ENCODE data around the gene COA8. TPM values are rescaled to one million over a fixed set of nuclear protein-coding genes. Genes with fewer than 3 reads are reported as not detected.
A peak's percentile ranks its signal among the peaks of the same experiment; 100 is the strongest.

Gene COA8
- total and polyA plus RNA-seq, 3 donors from 2014 or later: 28.9 to 152 (median 68.7) TPM

- peak; percentile 76 for DNase-seq
- Histone ChIP-seq H3K9me3 (no peaks in the 10 kb centered on the region), H3K4me1 (peaks cover 65% of the 10 kb centered on the region), H3K27me3 (no peaks in the 10 kb centered on the region), H3K36me3 (ENCODE audit: low read depth, missing control alignments) (no peaks in the 10 kb centered on the region), H3K27ac (peak overlapping the region; percentile 44 to 77), H3K4me3 (no peak overlapping the region)
- intact Hi-C loops (cut with DNase I; ENCODE audit: low total_unique reads): no loop called here
- no peak for TF ChIP-seq POLR2A (IDR thresholded peaks at IDR 0.05)
- TF ChIP-seq, protein P1, sequence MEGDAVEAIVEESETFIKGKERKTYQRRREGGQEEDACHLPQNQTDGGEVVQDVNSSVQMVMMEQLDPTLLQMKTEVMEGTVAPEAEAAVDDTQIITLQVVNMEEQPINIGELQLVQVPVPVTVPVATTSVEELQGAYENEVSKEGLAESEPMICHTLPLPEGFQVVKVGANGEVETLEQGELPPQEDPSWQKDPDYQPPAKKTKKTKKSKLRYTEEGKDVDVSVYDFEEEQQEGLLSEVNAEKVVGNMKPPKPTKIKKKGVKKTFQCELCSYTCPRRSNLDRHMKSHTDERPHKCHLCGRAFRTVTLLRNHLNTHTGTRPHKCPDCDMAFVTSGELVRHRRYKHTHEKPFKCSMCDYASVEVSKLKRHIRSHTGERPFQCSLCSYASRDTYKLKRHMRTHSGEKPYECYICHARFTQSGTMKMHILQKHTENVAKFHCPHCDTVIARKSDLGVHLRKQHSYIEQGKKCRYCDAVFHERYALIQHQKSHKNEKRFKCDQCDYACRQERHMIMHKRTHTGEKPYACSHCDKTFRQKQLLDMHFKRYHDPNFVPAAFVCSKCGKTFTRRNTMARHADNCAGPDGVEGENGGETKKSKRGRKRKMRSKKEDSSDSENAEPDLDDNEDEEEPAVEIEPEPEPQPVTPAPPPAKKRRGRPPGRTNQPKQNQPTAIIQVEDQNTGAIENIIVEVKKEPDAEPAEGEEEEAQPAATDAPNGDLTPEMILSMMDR (IDR thresholded peaks at IDR 0.05): no peak
- WGBS, 2 donors: 81 to 100% methylated on average over 1 to 22 of the region's 22 CpGs
Measured at GRCh38 chr14:103534576-103535061, 28.1 kb upstream of the COA8 start.

DNA sequence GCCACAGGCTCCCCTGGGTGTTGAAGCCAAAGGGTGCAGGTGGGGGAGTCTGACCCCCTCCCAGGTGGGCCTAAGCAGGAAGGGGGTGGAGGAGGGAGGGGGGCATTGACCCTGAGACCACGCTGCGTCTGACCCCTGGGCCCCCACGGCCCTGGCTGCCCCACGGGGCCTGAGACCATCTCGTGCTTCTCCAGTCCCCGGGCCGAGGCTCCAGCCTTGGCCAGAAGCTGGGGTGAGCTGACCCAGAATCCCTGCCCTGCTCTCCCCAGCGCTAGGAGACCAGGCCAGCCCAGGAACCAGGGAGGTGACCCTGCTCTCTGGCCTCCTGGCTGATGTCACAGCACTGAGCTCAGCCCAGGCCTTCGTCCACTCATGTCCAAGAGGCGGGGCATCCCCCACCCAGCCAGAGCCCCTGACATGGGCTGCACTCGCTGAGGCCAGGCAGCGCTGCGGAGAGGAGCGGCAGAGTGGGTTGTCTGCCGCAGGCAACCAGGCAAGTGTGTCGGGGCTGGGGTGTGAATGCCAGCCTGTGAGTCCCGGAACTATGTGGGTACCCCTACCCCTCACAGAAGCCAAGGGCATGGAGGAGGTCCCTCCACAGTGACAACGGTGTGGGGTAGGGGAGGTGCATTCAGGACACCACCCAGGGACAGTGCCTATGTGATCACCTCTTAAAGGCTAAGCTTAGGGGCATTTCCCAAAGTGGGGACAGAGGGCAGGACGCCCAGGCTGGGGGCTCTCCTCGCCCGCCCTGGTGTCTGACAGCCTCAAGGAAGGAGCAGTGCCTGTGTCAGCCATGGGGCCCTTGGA lies 27.5 kb upstream of the COA8 start:
- Histone ChIP-seq H3K27me3 (no peaks in the 10 kb centered on the region), H3K4me3 (no peak overlapping the region), H3K9me3 (no peaks in the 10 kb centered on the region), H3K4me1 (peaks cover 63% of the 10 kb centered on the region), H3K27ac (peak overlapping the region; percentile 44 to 77), H3K36me3 (ENCODE audit: low read depth, missing control alignments) (no peaks in the 10 kb centered on the region)
- intact Hi-C loops (cut with DNase I; ENCODE audit: low total_unique reads): no loop called here
- peak; percentile 81 for DNase-seq
- TF ChIP-seq, protein P1 (IDR thresholded peaks at IDR 0.05): no peak
- no peak for TF ChIP-seq POLR2A (IDR thresholded peaks at IDR 0.05)
- 53 to 63% methylated on average over 2 to 19 of the region's 21 CpGs for WGBS, 2 donors

GRCh38 chr14:103535891-103536565 lies 26.7 kb upstream of the COA8 start:
- H3K9me3 ChIP-seq: no peaks in the 10 kb centered on the region
- H3K4me1 ChIP-seq: peaks cover 70% of the 10 kb centered on the region
- 67 to 73% methylated on average over 2 to 11 of the region's 11 CpGs for WGBS, 2 donors
- no peak overlapping the region for H3K4me3 ChIP-seq
- H3K27ac ChIP-seq: peak overlapping the region; percentile 44 to 77
- no peaks in the 10 kb centered on the region for H3K36me3 ChIP-seq (ENCODE audit: low read depth, missing control alignments)
- intact Hi-C loops (cut with DNase I; ENCODE audit: low total_unique reads): no loop called here
- no peak for DNase-seq
- no peaks in the 10 kb centered on the region for H3K27me3 ChIP-seq
- TF ChIP-seq, protein P1 (IDR thresholded peaks at IDR 0.05): no peak
- no peak for TF ChIP-seq POLR2A (IDR thresholded peaks at IDR 0.05)

DNA sequence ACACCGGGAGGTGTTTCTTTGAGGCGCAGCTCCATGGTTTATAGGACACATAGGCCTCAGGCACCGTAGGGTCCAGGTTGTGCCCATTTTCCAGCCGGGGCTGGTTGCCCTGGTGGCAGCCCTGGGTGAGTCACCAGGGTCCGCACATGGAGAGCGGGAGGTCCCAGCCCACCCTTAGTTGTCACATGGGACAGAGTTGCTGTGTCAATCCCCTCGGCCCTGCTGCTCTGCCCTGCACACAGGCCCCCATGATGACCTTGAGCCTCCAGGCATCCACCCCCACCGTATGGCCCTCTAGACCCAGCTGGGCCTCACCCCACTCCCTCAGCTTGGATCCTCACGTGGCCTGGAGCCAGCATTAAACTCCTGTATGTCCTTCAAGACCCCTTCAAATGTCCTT lies 26.1 kb upstream of the COA8 start:
- DNase-seq: no peak
- Histone ChIP-seq H3K4me3 (no peak overlapping the region), H3K27ac (peak overlapping the region; percentile 44 to 77), H3K36me3 (ENCODE audit: low read depth, missing control alignments) (no peaks in the 10 kb centered on the region), H3K4me1 (peaks cover 77% of the 10 kb centered on the region), H3K27me3 (no peaks in the 10 kb centered on the region), H3K9me3 (no peaks in the 10 kb centered on the region)
- intact Hi-C loops (cut with DNase I; ENCODE audit: low total_unique reads): no loop called here
- TF ChIP-seq POLR2A (IDR thresholded peaks at IDR 0.05): no peak
- TF ChIP-seq, protein P1 (IDR thresholded peaks at IDR 0.05): no peak
- WGBS, 2 donors: 40 to 75% methylated on average over 3 to 9 of the region's 9 CpGs

Data from testis (tissue), 3 donors.